DLD1 (cell line): Measurements from ENCODE around the gene SLC6A6.

ENCODE experiments used
- in situ Hi-C: cut with HindIII; loops from 2 replicates; pipeline ENCODE4 v1.10.0; 2017; ENCODE audit warnings: low sequenced_read_pairs

SLC6A6 gene

GRCh38 chr3:14371573-14372474, 30.6 kb upstream of the SLC6A6 start:
- in situ Hi-C loops = no loop called here

DNA sequence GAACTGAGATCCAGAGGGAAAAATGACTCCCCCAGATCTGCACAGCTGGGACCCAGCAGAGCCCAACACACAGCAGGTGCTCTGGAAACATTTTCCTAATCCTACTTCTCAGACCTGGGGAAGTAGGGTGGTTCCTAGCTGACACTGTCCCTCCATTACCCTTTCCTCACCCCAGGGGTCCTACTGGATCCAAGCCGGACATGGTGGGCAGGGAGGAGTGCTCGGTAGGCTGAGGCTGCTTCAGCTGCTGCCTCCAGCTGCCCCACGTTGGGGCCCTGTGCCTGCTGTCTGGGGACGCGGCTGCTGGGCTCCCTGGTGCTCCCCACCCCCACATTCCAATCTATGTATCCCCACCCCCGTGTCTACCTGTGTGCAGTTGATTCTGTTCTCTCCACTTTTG, 29.8 kb upstream of the SLC6A6 start:
- in situ Hi-C loops = no loop called here

- in situ Hi-C loops = no loop called here
These were observed 28.5 kb upstream of the SLC6A6 start for GRCh38 chr3:14373753-14374376.

- in situ Hi-C loops = no loop called here
These were observed 27.9 kb upstream of the SLC6A6 start for GRCh38 chr3:14374444-14374883.

GRCh38 chr3:14375192-14375591, 27.2 kb upstream of the SLC6A6 start:
- in situ Hi-C loops = no loop called here

DNA sequence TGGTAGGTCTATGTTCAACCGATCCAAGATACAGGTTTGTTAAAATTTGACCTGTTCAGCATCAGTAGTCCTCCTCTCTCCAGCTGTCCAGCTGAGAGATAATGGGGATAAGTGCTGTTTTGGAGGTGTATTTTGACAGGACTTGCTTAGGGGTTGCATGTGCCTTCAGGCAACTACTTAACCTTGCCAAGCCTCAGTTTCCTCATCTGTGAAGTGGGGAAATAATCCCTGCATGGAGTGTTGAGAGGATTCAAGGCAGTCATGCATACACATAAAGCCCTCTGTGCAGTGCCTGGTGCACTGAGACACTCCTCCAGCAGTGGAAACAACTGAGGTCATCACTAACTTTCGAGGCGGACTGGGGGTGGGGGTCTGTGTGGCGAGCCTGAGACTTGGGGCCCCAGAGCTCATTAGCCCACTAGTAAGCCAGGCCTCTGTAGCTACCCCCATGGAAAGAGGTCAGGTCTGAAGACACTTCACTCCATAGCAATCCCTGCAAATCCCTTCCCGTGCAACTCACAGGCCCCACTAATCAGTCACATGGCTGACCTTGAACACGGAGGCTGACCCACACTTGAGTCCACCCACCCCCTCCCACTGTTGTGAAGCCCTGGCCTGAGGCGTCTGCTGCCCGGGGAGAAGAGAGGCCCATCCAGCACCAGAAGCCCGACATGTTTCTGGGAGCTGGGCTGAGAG, 25.9 kb upstream of the SLC6A6 start:
- in situ Hi-C loops = no loop called here

DNA sequence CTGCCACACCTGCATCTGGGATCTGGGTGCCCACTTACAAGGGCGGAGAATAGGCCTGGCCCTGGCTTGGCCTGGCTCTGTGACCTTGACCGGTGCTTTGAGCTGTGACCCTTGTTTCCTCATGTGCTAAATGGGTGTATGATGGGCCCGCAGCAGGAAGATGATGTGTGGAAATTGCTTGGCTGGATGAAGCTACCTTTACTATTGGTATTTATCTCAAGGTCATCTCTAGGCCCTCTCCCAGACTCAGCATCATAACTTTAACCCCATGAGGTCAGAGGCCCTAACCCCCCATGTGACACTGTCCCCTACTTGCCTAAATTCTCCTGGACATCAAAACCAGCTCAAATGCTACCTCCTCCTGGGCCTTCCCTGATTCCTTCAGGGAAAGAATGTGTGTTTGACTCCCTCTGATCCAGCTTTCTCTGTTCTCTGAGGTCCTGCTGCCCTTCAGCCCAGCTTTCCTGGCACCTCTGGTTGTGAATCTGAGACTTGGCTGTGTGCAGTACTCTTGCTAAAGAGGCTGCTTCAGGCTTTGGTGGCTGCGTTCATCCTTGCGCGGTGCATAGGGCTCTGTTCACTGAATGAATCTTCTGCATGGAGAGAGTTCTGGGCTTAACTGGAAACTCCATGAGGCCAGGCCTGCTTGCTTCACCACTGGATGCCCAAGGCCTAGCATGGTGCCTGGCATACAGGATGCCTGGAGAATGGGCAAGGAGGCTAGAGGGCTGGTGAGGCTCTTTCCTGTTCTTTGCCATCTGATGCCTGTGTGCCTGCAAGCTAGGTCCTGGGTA, 25.2 kb upstream of the SLC6A6 start:
- in situ Hi-C loops = no loop called here

DNA sequence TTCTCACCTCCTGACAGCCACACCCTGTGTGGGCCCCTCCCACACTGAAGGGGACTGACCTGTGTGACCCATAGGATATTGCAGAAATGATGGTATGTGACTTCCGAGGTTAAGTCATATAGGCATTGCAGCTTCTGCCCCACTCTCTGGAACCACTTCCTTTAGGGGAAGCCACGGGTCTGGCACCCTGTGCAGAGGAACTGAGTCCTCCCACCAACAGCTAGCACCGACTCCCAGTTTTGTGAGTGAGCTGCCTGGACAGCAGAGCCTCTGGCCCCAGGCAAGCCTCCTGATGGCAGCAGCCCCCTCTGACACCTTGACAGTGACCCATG, 24.6 kb upstream of the SLC6A6 start:
- in situ Hi-C loops = no loop called here

GRCh38 chr3:14378415-14378814, 24.0 kb upstream of the SLC6A6 start:
- in situ Hi-C loops = no loop called here

DNA sequence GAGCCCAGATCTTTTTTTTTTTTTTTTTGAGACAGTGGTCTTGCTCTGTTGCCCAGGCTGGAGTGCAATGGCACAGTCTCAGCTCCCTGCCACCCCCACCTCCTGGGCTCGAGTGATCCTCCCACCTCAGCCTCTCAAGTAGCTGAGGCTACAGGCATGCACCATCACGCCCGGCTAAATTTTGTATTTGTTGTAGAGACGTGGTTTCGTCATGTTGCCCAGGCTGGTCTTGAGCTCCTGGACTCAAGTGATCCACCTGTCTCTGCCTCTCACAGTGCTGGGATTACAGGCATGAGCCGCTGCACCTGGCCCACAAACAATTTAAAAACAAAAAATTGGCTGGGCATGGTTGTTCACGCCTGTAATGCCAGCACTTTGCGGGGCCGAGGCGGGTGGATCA, 22.6 kb upstream of the SLC6A6 start:
- in situ Hi-C loops = no loop called here

GRCh38 chr3:14386254-14386653, 16.2 kb upstream of the SLC6A6 start:
- in situ Hi-C loops = loop anchor here (5.0 kb wide), 1 partner anchor 91 kb away; no protein-coding TSS in a partner anchor

DNA sequence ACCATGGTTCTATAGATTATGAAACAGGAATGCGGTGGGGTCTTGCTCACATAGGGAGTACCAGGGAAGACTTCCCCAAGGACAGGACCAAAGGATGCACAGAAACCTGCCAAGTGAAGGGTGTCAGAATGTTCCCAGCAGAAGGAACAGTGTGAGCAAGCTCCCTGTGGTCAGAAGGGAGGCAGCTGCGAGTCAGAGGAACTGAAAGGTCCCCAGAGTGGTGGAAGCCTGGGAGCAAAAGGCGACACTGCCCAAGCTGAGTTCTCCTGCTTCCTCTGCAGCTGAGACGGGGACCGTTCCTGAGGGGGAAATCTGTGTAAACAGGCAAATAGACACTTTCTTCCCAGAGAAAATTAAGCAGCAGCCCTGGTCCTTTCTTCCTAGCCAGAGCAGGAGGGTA, 14.2 kb upstream of the SLC6A6 start:
- in situ Hi-C loops = loop anchor here (5.0 kb wide), 1 partner anchor 89 kb away; no protein-coding TSS in a partner anchor

GRCh38 chr3:14389166-14389606, 13.2 kb upstream of the SLC6A6 start:
- in situ Hi-C loops = loop anchor here (5.0 kb wide), 1 partner anchor 88 kb away; no protein-coding TSS in a partner anchor

- in situ Hi-C loops = loop anchor here (5.0 kb wide), 1 partner anchor 88 kb away; no protein-coding TSS in a partner anchor
These were observed 12.7 kb upstream of the SLC6A6 start for GRCh38 chr3:14389716-14390115.

- in situ Hi-C loops = no loop called here
These were observed 11.4 kb upstream of the SLC6A6 start for GRCh38 chr3:14391033-14391432.

- in situ Hi-C loops = no loop called here
These were observed 10.2 kb upstream of the SLC6A6 start for GRCh38 chr3:14392231-14392630.

DNA sequence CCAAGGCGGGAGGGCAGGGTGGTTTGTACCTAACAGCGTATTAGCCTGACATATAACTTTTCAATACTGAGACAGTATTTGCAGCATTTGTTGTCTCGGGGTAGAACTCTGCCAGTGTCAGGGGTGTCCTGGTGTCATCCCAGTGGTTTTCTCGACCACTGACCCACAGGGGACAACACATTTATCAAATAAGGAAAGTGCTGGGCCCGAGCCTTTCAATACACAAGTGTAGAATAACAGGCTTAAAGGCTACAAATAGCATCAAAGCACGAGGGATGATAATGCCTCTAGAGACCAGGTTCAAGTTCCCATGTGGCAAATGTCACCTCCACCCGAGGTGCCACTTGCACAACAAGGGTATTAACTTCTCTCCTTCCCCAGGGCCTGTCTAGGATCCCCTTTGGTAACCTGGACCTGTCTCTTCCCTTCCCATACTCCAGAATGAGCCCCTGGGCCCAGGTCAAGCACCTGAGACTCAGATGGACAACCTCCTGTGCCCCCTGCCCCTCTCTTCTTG, 9.5 kb upstream of the SLC6A6 start:
- in situ Hi-C loops = no loop called here

DNA sequence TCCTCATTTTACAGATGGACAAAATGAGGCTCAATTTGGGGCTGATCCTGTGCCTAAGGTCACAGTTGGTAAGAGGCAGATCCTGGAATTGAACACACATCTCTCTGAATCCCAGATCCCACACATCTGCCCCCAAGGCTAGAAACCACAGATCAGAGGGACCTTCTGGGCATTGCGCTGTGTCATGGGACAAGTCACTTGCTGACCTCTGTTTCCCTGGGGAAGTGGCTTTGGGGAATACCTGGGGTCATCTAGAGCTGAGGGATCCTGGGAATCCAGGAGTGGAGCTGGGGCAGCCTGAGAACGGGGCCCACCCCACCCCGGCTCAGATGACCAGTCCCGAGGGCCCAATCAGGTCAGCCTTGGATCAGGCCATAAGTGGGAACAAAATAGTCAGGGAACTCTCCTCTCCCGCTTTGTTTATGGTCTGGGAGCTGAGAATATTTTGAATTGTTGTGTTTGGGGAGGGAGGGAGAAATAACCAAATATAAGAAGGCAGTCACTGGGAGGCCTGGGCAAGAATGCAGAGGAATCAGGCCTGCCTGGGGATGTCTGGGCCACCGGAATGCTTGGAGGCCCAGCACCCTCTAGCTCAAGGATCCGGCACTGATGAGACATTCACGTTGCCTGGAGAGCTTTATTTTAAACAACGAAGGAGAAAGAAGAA, 8.8 kb upstream of the SLC6A6 start:
- in situ Hi-C loops = no loop called here

- in situ Hi-C loops = no loop called here
These were observed 6.2 kb upstream of the SLC6A6 start for GRCh38 chr3:14396031-14396692.
